MM.1S (cell line): ENCODE measurements around the gene VSTM5.

ENCODE experiments used
- DNase-seq: peaks from one replicate; pipeline ENCODE4 v3.0.0-alpha.2; 2015
- H2AFZ ChIP-seq: fragments of 300-600 bp; sonication (generic); 2 replicates; pipeline ENCODE4 v1.6.0; 2016; ENCODE audit warnings: antibody characterized with exemption, low read length
- H3F3A ChIP-seq: fragments of 300-600 bp; sonication (generic); 2 replicates; pipeline ENCODE4 v1.6.1; 2016; ENCODE audit warnings: mild to moderate bottlenecking, antibody characterized with exemption, low read length, moderate library complexity, mixed read lengths; ENCODE audit not compliant: insufficient read depth
- H3K27ac ChIP-seq: fragments of 300-600 bp; sonication (generic); 2 replicates; pipeline ENCODE4 v1.5.1; 2016; ENCODE audit warnings: mild to moderate bottlenecking, low read length
- H3K27me3 ChIP-seq: fragments of 300-600 bp; sonication (generic); replicated peaks from 2 replicates; pipeline ENCODE4 v1.6.0; 2016; ENCODE audit warnings: low read length; ENCODE audit not compliant: insufficient read depth
- H3K36me3 ChIP-seq: fragments of 300-600 bp; sonication (generic); replicated peaks from 2 replicates; pipeline ENCODE4 v1.6.1; 2016; ENCODE audit warnings: mild to moderate bottlenecking, low read length, mixed read lengths; ENCODE audit not compliant: insufficient read depth
- H3K4me1 ChIP-seq: fragments of 300-600 bp; sonication (generic); 2 replicates; pipeline ENCODE4 v1.6.1; 2016; ENCODE audit warnings: low read length, mixed read lengths
- H3K4me2 ChIP-seq: fragments of 300-600 bp; sonication (generic); 2 replicates; pipeline ENCODE4 v1.6.0; 2016; ENCODE audit warnings: low read depth, low read length
- H3K4me3 ChIP-seq: fragments of 300-600 bp; sonication (generic); 2 replicates; pipeline ENCODE4 v1.5.1; 2016; ENCODE audit warnings: low read length, mixed read lengths
- H3K79me2 ChIP-seq: fragments of 300-600 bp; sonication (generic); 2 replicates; pipeline ENCODE4 v1.6.1; 2016; ENCODE audit warnings: mixed run types, low read length, mixed read lengths
- H3K9ac ChIP-seq: fragments of 300-600 bp; sonication (generic); 2 replicates; pipeline ENCODE4 v1.6.1; 2016; ENCODE audit warnings: low read length, mixed read lengths
- H3K9me2 ChIP-seq: fragments of 300-600 bp; sonication (generic); replicated peaks from 2 replicates; pipeline ENCODE4 v1.6.1; 2016; ENCODE audit warnings: mild to moderate bottlenecking, low read length, mixed read lengths; ENCODE audit not compliant: insufficient read depth
- H3K9me3 ChIP-seq: fragments of 300-600 bp; sonication (generic); replicated peaks from 2 replicates; pipeline ENCODE4 v1.6.1; 2016; ENCODE audit warnings: mild to moderate bottlenecking, low read length, mixed read lengths; ENCODE audit not compliant: insufficient read depth
- H4K20me1 ChIP-seq: fragments of 300-600 bp; sonication (generic); 2 replicates; pipeline ENCODE4 v1.6.1; 2016; ENCODE audit warnings: mild to moderate bottlenecking, low read length, moderate library complexity, mixed read lengths; ENCODE audit not compliant: insufficient read depth
- CTCF ChIP-seq: fragments of 300-600 bp; sonication (generic); IDR thresholded peaks from 2 replicates; pipeline ENCODE4 v1.5.1; 2016; ENCODE audit warnings: antibody characterized with exemption, low read length, mixed read lengths
- EZH2 ChIP-seq: fragments of 300-600 bp; sonication (generic); optimal IDR thresholded peaks from 2 replicates; pipeline ENCODE3; 2017; ENCODE audit warnings: low read depth, mild to moderate bottlenecking, antibody characterized with exemption, low read length, mixed read lengths
- EZH2phosphoT487 ChIP-seq: fragments of 300-600 bp; sonication (generic); IDR thresholded peaks from 2 replicates; pipeline ENCODE4 v1.6.1; 2018; ENCODE audit warnings: antibody characterized with exemption, low read length

Gene VSTM5

GRCh38 chr11:93861808-93862207, 11.4 kb upstream of the VSTM5 start:
- Histone ChIP-seq H3K4me2 (no peak overlapping the region), H3F3A (no peaks in the 10 kb centered on the region), H3K4me1 (no peaks in the 10 kb centered on the region), H3K36me3 (no peaks in the 10 kb centered on the region), H2AFZ (no peak overlapping the region), H3K9me3 (no peaks in the 10 kb centered on the region), H3K4me3 (no peak overlapping the region), H3K9me2 (no peaks in the 10 kb centered on the region), H3K79me2 (no peaks in the 10 kb centered on the region), H4K20me1 (no peaks in the 10 kb centered on the region), H3K9ac (no peak overlapping the region), H3K27ac (no peak overlapping the region), H3K27me3 (no peaks in the 10 kb centered on the region)
- TF ChIP-seq EZH2phosphoT487: no peak
- TF ChIP-seq EZH2: no peak
- no peak for DNase-seq

GRCh38 chr11:93858121-93858775, 7.8 kb upstream of the VSTM5 start:
- H3F3A ChIP-seq: no peaks in the 10 kb centered on the region
- no peaks in the 10 kb centered on the region for H3K9me3 ChIP-seq
- DNase-seq: no peak
- no peaks in the 10 kb centered on the region for H3K79me2 ChIP-seq
- H3K4me2 ChIP-seq: no peak overlapping the region
- no peaks in the 10 kb centered on the region for H3K36me3 ChIP-seq
- no peaks in the 10 kb centered on the region for H4K20me1 ChIP-seq
- H2AFZ ChIP-seq: no peak overlapping the region
- H3K27ac ChIP-seq: no peak overlapping the region
- no peak overlapping the region for H3K4me3 ChIP-seq
- H3K9ac ChIP-seq: no peak overlapping the region
- TF ChIP-seq EZH2phosphoT487: no peak
- no peak for TF ChIP-seq EZH2
- no peak for TF ChIP-seq CTCF
- no peaks in the 10 kb centered on the region for H3K9me2 ChIP-seq
- no peaks in the 10 kb centered on the region for H3K27me3 ChIP-seq
- no peaks in the 10 kb centered on the region for H3K4me1 ChIP-seq

- H2AFZ ChIP-seq: no peak overlapping the region
- H3K36me3 ChIP-seq: no peaks in the 10 kb centered on the region
- no peaks in the 10 kb centered on the region for H4K20me1 ChIP-seq
- H3K4me1 ChIP-seq: no peaks in the 10 kb centered on the region
- no peaks in the 10 kb centered on the region for H3K9me3 ChIP-seq
- no peak for DNase-seq
- H3K4me3 ChIP-seq: no peak overlapping the region
- no peaks in the 10 kb centered on the region for H3K27me3 ChIP-seq
- no peaks in the 10 kb centered on the region for H3K79me2 ChIP-seq
- H3F3A ChIP-seq: no peaks in the 10 kb centered on the region
- H3K9me2 ChIP-seq: no peaks in the 10 kb centered on the region
- H3K27ac ChIP-seq: no peak overlapping the region
- no peak overlapping the region for H3K9ac ChIP-seq
- no peak overlapping the region for H3K4me2 ChIP-seq
- no peak for TF ChIP-seq CTCF
- TF ChIP-seq EZH2phosphoT487: no peak
- TF ChIP-seq EZH2: no peak
Measured at GRCh38 chr11:93857413-93858120, 7.1 kb upstream of the VSTM5 start.

GRCh38 chr11:93852242-93852641, 1.8 kb upstream of the VSTM5 start:
- Histone ChIP-seq H3F3A (no peaks in the 10 kb centered on the region), H3K9me2 (no peaks in the 10 kb centered on the region), H3K27ac (no peak overlapping the region), H3K27me3 (no peaks in the 10 kb centered on the region), H2AFZ (no peak overlapping the region), H3K9me3 (no peaks in the 10 kb centered on the region), H3K79me2 (no peaks in the 10 kb centered on the region), H3K4me1 (no peaks in the 10 kb centered on the region), H3K36me3 (no peaks in the 10 kb centered on the region), H3K9ac (no peak overlapping the region), H3K4me2 (no peak overlapping the region), H4K20me1 (no peaks in the 10 kb centered on the region), H3K4me3 (no peak overlapping the region)
- DNase-seq: no peak
- TF ChIP-seq EZH2 (no peak), EZH2phosphoT487 (no peak), CTCF (no peak)
